IPS-15b (cell line): Measurements from ENCODE around the gene PER1.

Experiments used
- H3K27me3 ChIP-seq: one replicate; pipeline ENCODE4 v1.6.1; 2013; ENCODE audit warnings: low read length; ENCODE audit not compliant: control insufficient read depth, insufficient read depth
- H3K36me3 ChIP-seq: one replicate; pipeline ENCODE4 v1.6.1; 2013; ENCODE audit warnings: low read length; ENCODE audit not compliant: control insufficient read depth, insufficient read depth
- H3K4me1 ChIP-seq: one replicate; pipeline ENCODE4 v1.6.1; 2013; ENCODE audit warnings: mild to moderate bottlenecking, low read length; ENCODE audit not compliant: control insufficient read depth, insufficient read depth
- H3K4me3 ChIP-seq: one replicate; pipeline ENCODE4 v1.5.1; 2013; ENCODE audit warnings: low read depth, low read length
- H3K9ac ChIP-seq: one replicate; pipeline ENCODE4 v1.6.1; 2013; ENCODE audit warnings: low read depth, mild to moderate bottlenecking, low read length
- H3K9me3 ChIP-seq: one replicate; pipeline ENCODE4 v1.6.1; 2013; ENCODE audit warnings: mild to moderate bottlenecking, low read length; ENCODE audit not compliant: control insufficient read depth, insufficient read depth

The PER1 gene

GRCh38 chr17:8142158-8142886, 9.9 kb downstream of the PER1 start:
- no peak overlapping the region for H3K9ac ChIP-seq
- no peaks in the 10 kb centered on the region for H3K9me3 ChIP-seq
- peaks cover 8% of the 10 kb centered on the region for H3K27me3 ChIP-seq
- H3K36me3 ChIP-seq = peaks cover 56% of the 10 kb centered on the region
- H3K4me3 ChIP-seq = no peak overlapping the region
- H3K4me1 ChIP-seq = peaks cover 3% of the 10 kb centered on the region

DNA sequence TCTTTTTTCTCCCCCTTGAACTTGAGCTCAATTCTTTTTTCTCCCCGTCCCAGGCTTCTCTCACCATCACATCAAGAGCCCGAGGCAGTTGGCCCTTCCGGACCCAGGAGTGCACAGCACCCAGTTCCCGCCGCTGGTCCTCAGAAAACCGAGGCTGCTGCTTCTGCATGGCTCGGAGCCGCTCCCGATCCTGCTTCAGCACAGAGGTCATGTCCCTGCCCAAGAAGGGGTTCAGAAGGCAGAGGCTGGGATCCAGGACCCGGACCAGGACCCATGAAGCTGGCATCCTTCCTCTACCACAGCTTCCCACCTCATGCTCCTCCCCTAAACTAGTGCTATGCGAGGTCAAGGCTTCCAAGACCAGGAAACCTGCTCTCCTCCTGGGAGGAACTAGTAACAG, 10.5 kb downstream of the PER1 start:
- no peak overlapping the region for H3K9ac ChIP-seq
- no peaks in the 10 kb centered on the region for H3K9me3 ChIP-seq
- peaks cover 12% of the 10 kb centered on the region for H3K27me3 ChIP-seq
- peaks cover 50% of the 10 kb centered on the region for H3K36me3 ChIP-seq
- H3K4me3 ChIP-seq = no peak overlapping the region
- H3K4me1 ChIP-seq = peaks cover 3% of the 10 kb centered on the region

- Histone ChIP-seq H3K9ac (no peak overlapping the region), H3K4me1 (peaks cover 3% of the 10 kb centered on the region), H3K4me3 (no peak overlapping the region), H3K27me3 (peaks cover 16% of the 10 kb centered on the region), H3K36me3 (peaks cover 45% of the 10 kb centered on the region), H3K9me3 (no peaks in the 10 kb centered on the region)
These were observed 11.2 kb downstream of the PER1 start for GRCh38 chr17:8141045-8141444.

GRCh38 chr17:8140065-8141029, 11.9 kb downstream of the PER1 start:
- Histone ChIP-seq H3K4me1 (peaks cover 3% of the 10 kb centered on the region), H3K36me3 (peaks cover 38% of the 10 kb centered on the region), H3K9me3 (no peaks in the 10 kb centered on the region), H3K9ac (no peak overlapping the region), H3K27me3 (peaks cover 16% of the 10 kb centered on the region), H3K4me3 (no peak overlapping the region)

- H3K36me3 ChIP-seq = peaks cover 28% of the 10 kb centered on the region
- peak overlapping the region; percentile 77 for H3K9ac ChIP-seq
- H3K27me3 ChIP-seq = peaks cover 16% of the 10 kb centered on the region
- H3K4me3 ChIP-seq = peak overlapping the region; percentile 97
- no peaks in the 10 kb centered on the region for H3K9me3 ChIP-seq
- H3K4me1 ChIP-seq = peaks cover 4% of the 10 kb centered on the region
These were observed 13.4 kb downstream of the PER1 start for GRCh38 chr17:8138672-8139371.

DNA sequence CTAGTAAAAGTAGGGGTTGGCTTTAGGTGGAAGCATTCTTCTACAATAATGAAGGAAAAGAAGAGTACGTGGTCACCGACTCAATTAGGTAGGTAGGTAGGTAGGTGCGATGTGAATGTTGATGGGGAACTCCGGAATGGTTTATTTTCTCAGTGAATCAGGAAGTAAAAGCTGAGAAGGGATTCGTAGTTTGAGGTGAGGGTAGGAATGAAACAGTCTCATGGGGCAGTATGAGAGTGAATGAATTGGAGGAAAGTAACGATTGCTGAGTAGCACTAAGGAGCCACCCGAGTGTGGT, 13.9 kb downstream of the PER1 start:
- peaks cover 16% of the 10 kb centered on the region for H3K27me3 ChIP-seq
- peaks cover 25% of the 10 kb centered on the region for H3K36me3 ChIP-seq
- no peaks in the 10 kb centered on the region for H3K9me3 ChIP-seq
- H3K9ac ChIP-seq = peak overlapping the region; percentile 66
- peak overlapping the region; percentile 97 for H3K4me3 ChIP-seq
- H3K4me1 ChIP-seq = peaks cover 6% of the 10 kb centered on the region

DNA sequence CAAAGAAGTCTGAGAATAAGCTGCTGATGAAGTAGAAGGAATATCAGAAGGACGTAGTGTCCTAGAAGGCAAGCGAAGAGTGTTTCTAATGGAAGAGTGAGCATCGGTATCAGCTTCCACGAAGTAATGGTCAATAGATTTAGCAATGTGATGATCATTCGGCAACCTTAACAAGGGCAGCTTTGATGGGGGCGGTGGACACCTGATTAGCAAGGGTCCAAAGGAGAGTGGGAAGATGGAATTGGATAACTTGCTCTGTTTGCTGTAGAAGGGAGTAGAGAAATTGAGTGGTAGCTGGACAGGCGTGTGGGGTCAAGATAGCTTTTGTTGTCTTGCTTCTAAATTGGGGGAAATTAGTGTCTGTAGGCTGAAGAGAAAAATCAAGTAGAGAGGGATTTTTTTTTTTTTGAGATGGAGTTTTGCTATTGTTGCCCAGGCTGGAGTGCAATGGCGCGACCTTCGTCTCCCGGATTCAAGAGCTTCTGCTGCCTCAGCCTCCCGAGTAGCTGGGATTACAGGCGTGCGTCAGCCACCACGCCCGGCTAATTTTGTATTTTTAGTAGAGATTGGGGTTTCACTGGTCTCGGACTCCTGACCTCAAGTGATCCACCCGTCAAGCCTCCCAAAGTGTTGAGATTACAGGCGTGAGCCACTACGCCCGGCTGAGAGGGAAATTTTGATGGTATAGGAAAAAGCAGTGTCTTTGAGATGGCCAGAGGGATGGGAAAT, 14.4 kb downstream of the PER1 start:
- H3K4me1 ChIP-seq = peaks cover 6% of the 10 kb centered on the region
- peak overlapping the region; percentile 66 for H3K9ac ChIP-seq
- H3K9me3 ChIP-seq = no peaks in the 10 kb centered on the region
- peaks cover 22% of the 10 kb centered on the region for H3K36me3 ChIP-seq
- H3K4me3 ChIP-seq = peak overlapping the region; percentile 97
- peaks cover 16% of the 10 kb centered on the region for H3K27me3 ChIP-seq

- Histone ChIP-seq H3K9me3 (no peaks in the 10 kb centered on the region), H3K4me3 (peak overlapping the region; percentile 27), H3K4me1 (peaks cover 6% of the 10 kb centered on the region), H3K27me3 (peaks cover 27% of the 10 kb centered on the region), H3K9ac (no peak overlapping the region), H3K36me3 (no peaks in the 10 kb centered on the region)
These were observed 18.3 kb downstream of the PER1 start for GRCh38 chr17:8133941-8134340.

DNA sequence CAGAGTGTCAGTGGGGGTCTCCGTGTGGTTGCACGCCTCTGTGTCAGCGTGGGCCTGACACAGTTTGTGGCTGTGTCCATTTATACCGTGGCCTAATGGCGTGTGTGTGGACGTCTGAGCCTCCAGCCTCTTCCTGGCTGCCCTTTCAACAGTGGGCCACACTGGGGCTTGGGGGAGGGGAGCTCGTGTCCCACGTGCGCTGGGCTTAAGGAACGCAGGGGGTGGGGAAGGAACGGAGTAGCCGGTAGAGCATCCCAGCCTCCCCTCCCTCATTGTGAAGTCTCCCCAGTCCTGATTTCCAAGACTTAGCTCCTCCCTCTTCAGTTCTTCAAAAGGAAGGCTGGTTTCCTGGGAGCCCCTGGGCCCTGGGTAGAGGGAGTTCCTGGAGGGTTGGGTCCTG, 18.8 kb downstream of the PER1 start:
- Histone ChIP-seq H3K9me3 (no peaks in the 10 kb centered on the region), H3K4me3 (peak overlapping the region; percentile 27), H3K27me3 (peaks cover 30% of the 10 kb centered on the region), H3K36me3 (no peaks in the 10 kb centered on the region), H3K4me1 (peaks cover 6% of the 10 kb centered on the region), H3K9ac (no peak overlapping the region)

DNA sequence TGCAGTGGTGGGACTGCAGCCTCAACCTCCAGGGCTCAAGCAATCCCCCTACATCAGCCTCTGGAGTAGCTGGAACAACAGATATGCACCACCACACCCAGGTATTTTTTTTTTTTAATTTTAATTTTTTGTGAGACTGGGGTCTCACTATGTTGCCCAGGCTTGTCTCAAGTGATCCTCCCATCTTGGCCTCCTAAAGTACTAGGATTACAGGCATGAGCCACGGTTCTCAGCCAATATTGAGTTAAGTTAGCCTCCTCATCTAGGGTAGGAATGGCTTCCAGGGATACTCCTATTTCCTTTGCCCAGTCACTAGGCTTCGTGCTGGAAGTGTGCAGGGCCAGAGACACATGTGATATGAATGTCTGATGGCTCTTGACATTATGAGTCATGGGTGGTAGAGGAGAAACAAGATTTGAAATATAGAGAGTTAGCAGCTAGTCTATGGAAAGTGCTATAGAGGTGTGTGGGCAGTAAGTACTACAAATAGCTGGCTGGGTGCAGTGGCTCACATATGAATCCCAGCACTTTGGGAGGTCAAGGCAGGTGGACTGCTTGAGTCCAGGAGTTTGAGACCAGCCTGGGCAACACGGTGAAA, 20.3 kb downstream of the PER1 start:
- no peak overlapping the region for H3K4me3 ChIP-seq
- H3K9ac ChIP-seq = no peak overlapping the region
- no peaks in the 10 kb centered on the region for H3K9me3 ChIP-seq
- peaks cover 34% of the 10 kb centered on the region for H3K27me3 ChIP-seq
- H3K36me3 ChIP-seq = no peaks in the 10 kb centered on the region
- peaks cover 5% of the 10 kb centered on the region for H3K4me1 ChIP-seq
